ENCODE measurements around the gene MS4A6E.

The MS4A6E gene

DNA sequence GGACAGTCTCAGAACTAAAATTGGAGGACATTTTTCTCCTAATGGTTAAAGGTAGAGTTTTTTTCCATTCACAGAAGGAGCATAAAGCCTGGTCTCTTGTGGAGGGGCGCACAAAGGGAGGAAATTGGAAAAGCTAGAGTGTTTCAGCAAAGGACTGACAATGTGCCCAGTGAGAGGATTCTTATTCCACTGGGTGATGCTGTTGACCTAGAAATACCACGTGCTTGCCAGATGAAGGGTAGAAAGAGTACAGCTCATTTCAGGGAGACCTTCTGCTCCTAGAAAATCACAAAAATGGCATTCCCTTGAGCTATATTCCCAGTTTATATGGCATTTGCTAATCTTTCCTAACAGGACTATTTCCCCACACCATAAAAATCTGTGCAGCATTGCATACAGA, 21.1 kb downstream of the MS4A6E start:
- TF ChIP-seq RAD21 (IDR thresholded peaks at IDR 0.05; ENCODE audit: low read depth) (no peak), FOXM1 (IDR thresholded peaks at IDR 0.05; ENCODE audit: borderline replicate concordance, low read depth) (no peak), TAF1 (IDR thresholded peaks at IDR 0.05; ENCODE audit: low read depth) (no peak)

DNA sequence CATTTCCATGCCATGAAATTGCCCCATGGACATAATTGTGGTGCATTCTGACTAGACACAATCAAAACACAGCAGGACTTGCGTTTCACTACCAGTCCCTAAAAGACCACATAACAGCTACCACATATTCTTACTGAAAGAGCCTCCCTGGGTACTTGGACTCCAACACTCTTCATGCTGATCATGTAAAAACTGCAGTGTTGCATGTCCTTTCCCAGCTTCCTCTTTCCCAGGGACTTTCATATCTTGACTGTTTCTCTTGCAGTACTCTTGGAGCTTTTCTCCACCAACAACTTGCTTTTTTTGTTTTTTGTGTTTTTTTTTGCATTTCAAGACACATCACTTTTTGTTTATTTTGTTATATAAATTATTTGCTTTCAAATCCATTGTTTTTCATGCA, 22.9 kb downstream of the MS4A6E start:
- TF ChIP-seq REST (IDR thresholded peaks at IDR 0.05; ENCODE audit: low read depth) = no peak
- no peak for TF ChIP-seq FOXM1 (IDR thresholded peaks at IDR 0.05; ENCODE audit: borderline replicate concordance, low read depth)
- no peak for TF ChIP-seq ZBTB7A (IDR thresholded peaks at IDR 0.05; ENCODE audit: low read depth)
- no peak for TF ChIP-seq TEAD4 (IDR thresholded peaks at IDR 0.05)
- TF ChIP-seq NFIC (IDR thresholded peaks at IDR 0.05) = no peak
- TF ChIP-seq YY1 (IDR thresholded peaks at IDR 0.05; ENCODE audit: low read depth) = no peak
- TF ChIP-seq RAD21 (IDR thresholded peaks at IDR 0.05; ENCODE audit: low read depth) = no peak
- TF ChIP-seq, protein P1, sequence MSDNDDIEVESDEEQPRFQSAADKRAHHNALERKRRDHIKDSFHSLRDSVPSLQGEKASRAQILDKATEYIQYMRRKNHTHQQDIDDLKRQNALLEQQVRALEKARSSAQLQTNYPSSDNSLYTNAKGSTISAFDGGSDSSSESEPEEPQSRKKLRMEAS (IDR thresholded peaks at IDR 0.05) = no peak

DNA sequence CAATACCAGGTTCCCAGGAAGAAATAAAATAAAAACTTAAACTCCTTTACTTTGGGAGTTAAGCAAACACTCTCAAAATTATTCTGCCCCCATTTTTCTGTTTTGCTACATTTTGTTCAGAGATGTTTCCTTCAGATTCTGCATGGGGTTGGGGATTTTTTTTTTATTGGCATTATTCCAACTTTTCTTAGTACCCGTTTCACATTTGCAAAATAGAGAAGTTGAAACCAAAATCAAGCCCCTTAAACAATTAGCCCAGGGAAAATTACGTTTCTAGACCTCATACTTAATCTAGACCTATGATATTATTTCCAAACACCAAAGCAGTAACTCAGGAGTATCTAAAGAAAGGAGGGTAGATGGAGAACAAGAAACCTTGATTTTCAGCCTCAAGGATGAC, 30.7 kb downstream of the MS4A6E start:
- TF ChIP-seq TEAD4 (IDR thresholded peaks at IDR 0.05) (no peak), YY1 (IDR thresholded peaks at IDR 0.05; ENCODE audit: low read depth) (no peak), CEBPB (IDR thresholded peaks at IDR 0.05) (no peak), CREB1 (IDR thresholded peaks at IDR 0.05; ENCODE audit: low read depth) (no peak), FOXM1 (IDR thresholded peaks at IDR 0.05; ENCODE audit: borderline replicate concordance, low read depth) (no peak), TCF12 (IDR thresholded peaks at IDR 0.05; ENCODE audit: low read depth) (no peak), EGR1 (IDR thresholded peaks at IDR 0.05) (no peak)
- TF ChIP-seq, protein P2, sequence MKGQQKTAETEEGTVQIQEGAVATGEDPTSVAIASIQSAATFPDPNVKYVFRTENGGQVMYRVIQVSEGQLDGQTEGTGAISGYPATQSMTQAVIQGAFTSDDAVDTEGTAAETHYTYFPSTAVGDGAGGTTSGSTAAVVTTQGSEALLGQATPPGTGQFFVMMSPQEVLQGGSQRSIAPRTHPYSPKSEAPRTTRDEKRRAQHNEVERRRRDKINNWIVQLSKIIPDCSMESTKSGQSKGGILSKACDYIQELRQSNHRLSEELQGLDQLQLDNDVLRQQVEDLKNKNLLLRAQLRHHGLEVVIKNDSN (IDR thresholded peaks at IDR 0.05) = no peak
- TF ChIP-seq, protein P1 (IDR thresholded peaks at IDR 0.05) = no peak

DNA sequence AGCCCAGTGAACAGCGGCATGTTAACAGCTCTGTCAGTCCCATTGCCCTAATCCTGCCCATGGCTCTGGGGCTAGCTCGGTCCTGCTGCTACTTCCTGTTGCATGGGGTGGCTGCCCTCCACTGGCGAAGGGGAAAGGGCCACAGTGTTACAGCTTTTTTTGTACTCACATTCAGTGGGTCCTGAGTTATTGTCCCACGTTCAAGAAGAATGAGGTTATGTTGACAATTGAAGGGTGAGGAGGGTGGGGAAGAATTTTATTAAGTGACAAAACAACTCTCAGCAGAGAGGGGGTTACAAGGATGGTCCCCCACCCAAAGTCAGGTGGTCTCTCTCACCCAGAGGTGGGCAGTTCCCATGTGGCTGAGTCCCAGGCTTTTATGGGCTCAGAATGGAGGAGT, 33.6 kb downstream of the MS4A6E start:
- TF ChIP-seq CREB1 (IDR thresholded peaks at IDR 0.05; ENCODE audit: low read depth) (no peak), ZBTB7A (IDR thresholded peaks at IDR 0.05; ENCODE audit: low read depth) (no peak), REST (IDR thresholded peaks at IDR 0.05; ENCODE audit: low read depth) (no peak), TCF12 (IDR thresholded peaks at IDR 0.05; ENCODE audit: low read depth) (no peak), TAF1 (IDR thresholded peaks at IDR 0.05; ENCODE audit: low read depth) (no peak)

DNA sequence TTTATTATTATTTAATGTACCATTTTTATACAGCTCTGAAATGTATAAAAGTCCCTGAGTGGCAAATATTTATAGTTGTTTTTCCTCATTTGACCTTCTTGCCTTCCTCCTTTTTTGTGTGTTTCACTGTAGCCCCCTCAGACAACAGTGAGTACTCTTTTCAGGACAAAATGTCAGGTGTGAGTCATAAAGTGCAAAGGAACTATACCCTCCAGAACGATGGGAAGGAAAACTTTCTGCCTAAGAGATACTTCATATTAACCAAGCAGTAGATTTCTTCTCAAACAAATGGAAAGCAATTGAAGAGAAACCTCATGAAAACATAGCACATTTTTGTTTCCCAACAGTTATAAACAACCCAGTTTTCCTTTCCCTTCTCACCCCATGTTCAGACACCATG, 35.2 kb downstream of the MS4A6E start:
- no peak for TF ChIP-seq FOXM1 (IDR thresholded peaks at IDR 0.05; ENCODE audit: borderline replicate concordance, low read depth)
- no peak for TF ChIP-seq RAD21 (IDR thresholded peaks at IDR 0.05; ENCODE audit: low read depth)

GRCh38 chr11:60363542-60364470, 36.8 kb downstream of the MS4A6E start:
- TF ChIP-seq ZBTB7A (IDR thresholded peaks at IDR 0.05; ENCODE audit: low read depth) (no peak), RAD21 (IDR thresholded peaks at IDR 0.05; ENCODE audit: low read depth) (peak; percentile 59)

DNA sequence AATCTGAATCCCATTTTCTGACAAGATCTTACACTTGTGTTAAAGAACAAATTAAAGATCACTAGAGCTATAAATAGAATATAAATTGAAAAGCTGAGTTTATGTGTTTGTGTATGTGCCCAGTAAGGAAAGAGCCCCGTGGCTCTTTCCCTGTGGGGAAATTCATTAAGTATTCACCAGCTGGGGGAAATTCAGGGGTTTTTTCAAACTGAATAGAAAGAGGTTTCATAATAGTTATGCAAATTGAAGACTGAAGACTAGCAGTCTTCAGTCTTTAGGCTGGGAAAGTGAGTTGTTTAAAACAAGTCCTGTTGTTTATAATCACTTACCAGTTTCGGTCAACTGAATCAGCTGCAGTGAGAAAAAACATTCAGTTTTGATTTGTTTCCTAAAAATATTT, 40.0 kb downstream of the MS4A6E start:
- TF ChIP-seq RAD21 (IDR thresholded peaks at IDR 0.05; ENCODE audit: low read depth) (no peak), FOXM1 (IDR thresholded peaks at IDR 0.05; ENCODE audit: borderline replicate concordance, low read depth) (no peak), TAF1 (IDR thresholded peaks at IDR 0.05; ENCODE audit: low read depth) (no peak), TCF12 (IDR thresholded peaks at IDR 0.05; ENCODE audit: low read depth) (no peak), REST (IDR thresholded peaks at IDR 0.05; ENCODE audit: low read depth) (no peak), EGR1 (IDR thresholded peaks at IDR 0.05) (no peak), CEBPB (IDR thresholded peaks at IDR 0.05) (no peak), EP300 (IDR thresholded peaks at IDR 0.05; ENCODE audit: borderline replicate concordance) (no peak), ZBTB7A (IDR thresholded peaks at IDR 0.05; ENCODE audit: low read depth) (no peak), NFIC (IDR thresholded peaks at IDR 0.05) (no peak), TEAD4 (IDR thresholded peaks at IDR 0.05) (no peak), CREB1 (IDR thresholded peaks at IDR 0.05; ENCODE audit: low read depth) (no peak), YY1 (IDR thresholded peaks at IDR 0.05; ENCODE audit: low read depth) (no peak)
- TF ChIP-seq, protein P1 (IDR thresholded peaks at IDR 0.05) = no peak
- TF ChIP-seq, protein P2 (IDR thresholded peaks at IDR 0.05) = no peak

Measured in Ishikawa (cell line).